Naive thymus-derived CD4-positive, alpha-beta T cell (primary cell): ENCODE measurements around the gene ZMYND8. TPM values are rescaled to one million over a fixed set of nuclear protein-coding genes. Genes with fewer than 3 reads are reported as not detected.

ENCODE experiments used
- ATAC-seq: fragments of 150-1000 bp; cut with Tn5 transposase; 2 replicates; pipeline ENCODE4 v1.10.0; 2021; ENCODE audit warnings: mild to moderate bottlenecking, moderate library complexity
- CTCF ChIA-PET: fragments of 350-600 bp; sonication (Branson Sonifier 250); formaldehyde crosslinking; loops from one replicate; lab custom pipeline; 2021; ENCODE audit warnings: antibody characterized with exemption; lab: Charles Lee
- POLR2A ChIA-PET: fragments of 350-600 bp; sonication (Branson Sonifier 250); formaldehyde crosslinking; loops from one replicate; lab custom pipeline; 2021; ENCODE audit warnings: antibody characterized with exemption, inconsistent platforms; lab: Charles Lee
- DNase-seq, 9 donors: peaks; one replicate each; pipeline versions ENCODE4 v3.0.0 to v3.0.0-alpha.2; 2020 to 2022; ENCODE audit warnings: mixed read lengths in 1 of 9
- H3K27ac ChIP-seq: one replicate; pipeline ENCODE4 v1.7.0; 2013; ENCODE audit warnings: mild to moderate bottlenecking, low read depth, low read length, moderate library complexity
- H3K27me3 ChIP-seq, 2 donors: one replicate each; pipeline ENCODE4 v1.7.0; 2013; ENCODE audit warnings: low read length in 2 of 2, mild to moderate bottlenecking in 2 of 2, moderate library complexity in 2 of 2; ENCODE audit not compliant: control insufficient read depth in 2 of 2, insufficient read depth in 2 of 2
- H3K36me3 ChIP-seq, 3 experiments: 1 replicate in 2 of 3; 2 replicates in 1 of 3; pipeline ENCODE4 v1.7.0; 2013; ENCODE audit warnings: low read length in 3 of 3, mild to moderate bottlenecking in 3 of 3, moderate library complexity in 1 of 3; ENCODE audit not compliant: insufficient read depth in 3 of 3, control insufficient read depth in 2 of 3
- H3K4me1 ChIP-seq, 2 donors: one replicate each; pipeline ENCODE4 v1.7.0; 2013; ENCODE audit warnings: low read length in 2 of 2, mild to moderate bottlenecking in 2 of 2, moderate library complexity in 1 of 2; ENCODE audit not compliant: control insufficient read depth in 2 of 2, insufficient read depth in 2 of 2
- H3K4me3 ChIP-seq: 2 replicates; pipeline ENCODE4 v1.7.0; 2013; ENCODE audit warnings: mild to moderate bottlenecking, low read length
- H3K9me3 ChIP-seq, 3 experiments: 1 replicate in 2 of 3; 2 replicates in 1 of 3; pipeline ENCODE4 v1.7.0; 2013; ENCODE audit warnings: low read length in 3 of 3; ENCODE audit not compliant: control insufficient read depth in 2 of 3
- H3K27ac Mint-ChIP-seq, 9 donors: one replicate each; pipeline ENCODE4 v1.8.0; 2020 to 2022; ENCODE audit warnings: mixed read lengths in 9 of 9, mild to moderate bottlenecking in 8 of 9, moderate library complexity in 5 of 9, inconsistent platforms in 2 of 9
- H3K27me3 Mint-ChIP-seq, 5 donors: one replicate each; pipeline ENCODE4 v1.8.0; 2021 to 2022; ENCODE audit warnings: mixed read lengths in 5 of 5, mild to moderate bottlenecking in 1 of 5
- H3K36me3 Mint-ChIP-seq, 5 donors: one replicate each; pipeline ENCODE4 v1.8.0; 2020 to 2022; ENCODE audit warnings: mixed read lengths in 5 of 5, mild to moderate bottlenecking in 3 of 5, inconsistent platforms in 1 of 5
- H3K4me1 Mint-ChIP-seq, 7 donors: one replicate each; pipeline ENCODE4 v1.8.0; 2020 to 2022; ENCODE audit warnings: mixed read lengths in 7 of 7, mild to moderate bottlenecking in 3 of 7, inconsistent platforms in 1 of 7
- H3K4me3 Mint-ChIP-seq, 10 donors: one replicate each; pipeline ENCODE4 v1.8.0; 2020 to 2022; ENCODE audit warnings: mild to moderate bottlenecking in 10 of 10, mixed read lengths in 10 of 10, moderate library complexity in 6 of 10, inconsistent platforms in 2 of 10
- H3K9me3 Mint-ChIP-seq, 11 donors: one replicate each; pipeline ENCODE4 v1.8.0; 2020 to 2022; ENCODE audit warnings: mixed read lengths in 11 of 11, mild to moderate bottlenecking in 4 of 11, inconsistent platforms in 1 of 11, moderate library complexity in 1 of 11
- intact Hi-C, 2 donors: fragments of 100-400 bp; cut with micrococcal nuclease; formaldehyde crosslinking; loops; one replicate each; pipeline ENCODE4 v1.15.1; 2023
- polyA plus RNA-seq, 2 donors: library from polyadenylated mRNA; unstranded; fragments of 300-500 nt; fragmentation: Illumina TruSeq; gene quantifications; one replicate each; pipeline ENCODE4 v1.2.3, GENCODE V29; 2021
- total RNA-seq, 6 experiments: library from RNA in 5 of 6; stranded (reverse) in 5 of 6; gene quantifications; 1 replicate in 5 of 6; 2 replicates in 1 of 6; pipeline ENCODE4 v1.2.3 and lab custom pipeline; 2021 to 2026

The ZMYND8 gene
- total and polyA plus RNA-seq, 7 experiments from 2014 or later = 12.7 to 83.0 (median 63.7) TPM

- Mint-ChIP-seq H3K27ac (no peak overlapping the region), H3K36me3 (peaks cover 12 to 29% (median 17%) of the 10 kb centered on the region in 5 donors), H3K9me3 (no peaks in the 10 kb centered on the region), H3K27me3 (no peaks in the 10 kb centered on the region), H3K4me3 (no peak overlapping the region), H3K4me1 (peaks cover 0 to 13% (median 0%) of the 10 kb centered on the region in 7 donors)
- Histone ChIP-seq H3K27ac (no peak overlapping the region), H3K4me3 (no peak overlapping the region), H3K4me1 (no peaks in the 10 kb centered on the region), H3K9me3 (no peaks in the 10 kb centered on the region), H3K36me3 (peaks cover 7 to 92% (median 29%) of the 10 kb centered on the region in 3 experiments), H3K27me3 (no peaks in the 10 kb centered on the region)
- ChIA-PET POLR2A (no interaction called here), CTCF (interaction anchor here (0.6 kb wide), 1 partner anchor 547 kb away, joined by 3 read pairs; no protein-coding TSS in a partner anchor)
- no peak for DNase-seq
- intact Hi-C loops = no loop called here
- ATAC-seq = no peak
Measured at GRCh38 chr20:47212606-47213207, 143.8 kb downstream of the ZMYND8 start.

GRCh38 chr20:47211036-47211435 is 145.5 kb downstream of the ZMYND8 start:
- no peak for DNase-seq
- Histone ChIP-seq H3K27ac (no peak overlapping the region), H3K9me3 (no peaks in the 10 kb centered on the region), H3K4me1 (no peaks in the 10 kb centered on the region), H3K27me3 (no peaks in the 10 kb centered on the region), H3K4me3 (no peak overlapping the region), H3K36me3 (peaks cover 7 to 79% (median 29%) of the 10 kb centered on the region in 3 experiments)
- Mint-ChIP-seq H3K4me3 (no peak overlapping the region), H3K36me3 (peaks cover 5 to 27% (median 15%) of the 10 kb centered on the region in 5 donors), H3K27me3 (no peaks in the 10 kb centered on the region), H3K4me1 (peaks cover 0 to 6% (median under 1%) of the 10 kb centered on the region in 7 donors), H3K27ac (no peak overlapping the region), H3K9me3 (no peaks in the 10 kb centered on the region)
- no peak for ATAC-seq
- CTCF ChIA-PET = no interaction called here
- intact Hi-C loops = no loop called here
- POLR2A ChIA-PET = no interaction called here

GRCh38 chr20:47210470-47210869 is 146.0 kb downstream of the ZMYND8 start:
- H3K4me3 ChIP-seq = no peak overlapping the region
- Mint-ChIP-seq H3K9me3 (no peaks in the 10 kb centered on the region), H3K27me3 (no peaks in the 10 kb centered on the region), H3K27ac (no peak overlapping the region), H3K4me1 (peaks cover 0 to 6% (median 4%) of the 10 kb centered on the region in 7 donors), H3K36me3 (peaks cover 0 to 22% (median 10%) of the 10 kb centered on the region in 5 donors), H3K4me3 (no peak overlapping the region)
- ATAC-seq (no peak), DNase-seq (no peak)
- peaks cover 7 to 73% (median 29%) of the 10 kb centered on the region in 3 experiments for H3K36me3 ChIP-seq
- CTCF ChIA-PET = no interaction called here
- POLR2A ChIA-PET = no interaction called here
- no peaks in the 10 kb centered on the region for H3K27me3 ChIP-seq
- H3K9me3 ChIP-seq = no peaks in the 10 kb centered on the region
- no peak overlapping the region for H3K27ac ChIP-seq
- intact Hi-C loops = no loop called here
- H3K4me1 ChIP-seq = no peaks in the 10 kb centered on the region

DNA sequence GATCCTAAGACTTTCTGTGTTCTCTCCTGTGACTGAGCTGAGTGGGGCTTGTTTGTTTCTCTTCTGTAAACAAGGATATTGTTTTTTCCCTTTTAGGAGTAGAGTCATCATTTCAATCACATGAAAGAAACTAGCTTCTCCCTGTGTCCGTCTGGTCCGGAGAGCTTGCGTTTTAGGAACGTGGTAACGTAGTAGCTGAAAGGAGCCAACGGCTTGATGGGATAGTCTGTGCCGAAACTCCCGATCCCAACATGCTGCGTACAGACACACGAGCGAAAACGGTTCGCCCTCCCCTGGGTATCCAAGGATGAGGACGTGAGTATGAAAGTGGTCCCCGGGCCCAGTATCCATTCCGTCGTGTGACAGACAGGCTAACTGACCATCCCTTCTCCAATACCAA is 146.5 kb downstream of the ZMYND8 start:
- Mint-ChIP-seq H3K27ac (peak overlapping the region in 1 of 9 donors; percentile 33), H3K9me3 (no peaks in the 10 kb centered on the region), H3K27me3 (no peaks in the 10 kb centered on the region), H3K36me3 (peaks cover 0 to 22% (median 10%) of the 10 kb centered on the region in 5 donors), H3K4me3 (no peak overlapping the region), H3K4me1 (peaks cover 0 to 7% (median 4%) of the 10 kb centered on the region in 7 donors)
- DNase-seq = no peak
- Histone ChIP-seq H3K4me1 (no peaks in the 10 kb centered on the region), H3K27ac (no peak overlapping the region), H3K36me3 (peaks cover 7 to 70% (median 29%) of the 10 kb centered on the region in 3 experiments), H3K27me3 (no peaks in the 10 kb centered on the region), H3K9me3 (no peaks in the 10 kb centered on the region), H3K4me3 (no peak overlapping the region)
- intact Hi-C loops = no loop called here
- ChIA-PET CTCF (no interaction called here), POLR2A (interaction anchor here (0.6 kb wide), 1 partner anchor 30 kb away, joined by 3 read pairs; no protein-coding TSS in a partner anchor)
- ATAC-seq = no peak

DNA sequence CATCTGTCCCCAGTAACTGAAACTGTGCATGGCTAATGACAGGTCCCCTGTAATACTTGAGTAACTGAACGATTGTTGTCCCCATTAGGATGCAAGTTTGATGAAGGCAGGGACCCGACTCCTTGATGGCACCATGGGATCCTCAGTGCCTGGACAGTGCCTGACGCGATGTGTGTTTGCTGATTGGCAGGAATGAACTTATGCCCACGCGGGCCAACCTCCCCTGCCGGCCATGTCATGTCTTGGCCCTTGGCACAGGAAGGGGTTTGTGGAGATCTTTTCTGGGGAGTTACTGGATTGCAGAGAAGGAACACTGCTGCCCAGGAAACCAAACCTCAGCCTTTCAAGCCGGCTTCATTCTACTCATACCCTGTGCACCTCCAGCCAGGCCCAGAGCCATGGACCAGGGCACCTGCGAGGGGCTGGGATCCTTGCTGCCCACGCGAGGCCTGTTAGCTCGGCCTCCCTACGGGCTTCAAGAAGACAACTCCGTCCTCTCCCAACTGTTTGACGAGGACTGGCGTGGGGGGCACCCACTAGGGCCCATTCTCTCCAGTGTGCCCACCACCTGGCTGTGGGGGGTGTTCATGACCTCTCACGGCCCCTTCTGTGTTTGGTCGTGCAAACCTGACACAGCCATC is 147.8 kb downstream of the ZMYND8 start:
- Mint-ChIP-seq H3K27ac (no peak overlapping the region), H3K36me3 (peaks cover 0 to 22% (median 10%) of the 10 kb centered on the region in 5 donors), H3K4me3 (no peak overlapping the region), H3K27me3 (no peaks in the 10 kb centered on the region), H3K9me3 (peaks cover 0 to 1% (median 0%) of the 10 kb centered on the region in 11 donors), H3K4me1 (peaks cover 0 to 7% (median 4%) of the 10 kb centered on the region in 7 donors)
- no peak overlapping the region for H3K4me3 ChIP-seq
- peaks cover 7 to 57% (median 24%) of the 10 kb centered on the region in 3 experiments for H3K36me3 ChIP-seq
- ChIA-PET CTCF (interaction anchor here (0.6 kb wide), 1 partner anchor 325 kb away, joined by 3 read pairs; no protein-coding TSS in a partner anchor), POLR2A (no interaction called here)
- H3K4me1 ChIP-seq = no peaks in the 10 kb centered on the region
- ATAC-seq (no peak), DNase-seq (no peak)
- H3K27ac ChIP-seq = no peak overlapping the region
- H3K27me3 ChIP-seq = no peaks in the 10 kb centered on the region
- no peaks in the 10 kb centered on the region for H3K9me3 ChIP-seq
- intact Hi-C loops = no loop called here

GRCh38 chr20:47206962-47207641 is 149.4 kb downstream of the ZMYND8 start:
- DNase-seq = no peak
- ChIA-PET POLR2A (no interaction called here), CTCF (interaction anchor here (0.7 kb wide), 1 partner anchor 178 kb away, joined by 4 read pairs; no protein-coding TSS in a partner anchor)
- Mint-ChIP-seq H3K4me3 (no peak overlapping the region), H3K27me3 (no peaks in the 10 kb centered on the region), H3K27ac (peak overlapping the region in 4 of 9 donors; percentile 8 to 69 (median 24)), H3K9me3 (peaks cover 0 to 1% (median 0%) of the 10 kb centered on the region in 11 donors), H3K36me3 (peaks cover 0 to 22% (median 10%) of the 10 kb centered on the region in 5 donors), H3K4me1 (peaks cover 0 to 7% (median 4%) of the 10 kb centered on the region in 7 donors)
- intact Hi-C loops = no loop called here
- Histone ChIP-seq H3K4me1 (no peaks in the 10 kb centered on the region), H3K4me3 (no peak overlapping the region), H3K9me3 (no peaks in the 10 kb centered on the region), H3K36me3 (peaks cover 7 to 42% (median 18%) of the 10 kb centered on the region in 3 experiments), H3K27me3 (no peaks in the 10 kb centered on the region), H3K27ac (no peak overlapping the region)
- no peak for ATAC-seq
